H1 (cell line): ENCODE results near the gene EXD3. TPM values are rescaled to one million over a fixed set of nuclear protein-coding genes. Genes with fewer than 3 reads are reported as not detected.

Source experiments
- CTCF ChIA-PET: fragments of 300-600 bp; sonication (Branson Sonifier 250); formaldehyde crosslinking; loops from one replicate; lab custom pipeline; 2021; ENCODE audit not compliant: partially characterized antibody; lab: Charles Lee
- POLR2A ChIA-PET: fragments of 300-600 bp; sonication (Branson Sonifier 250); formaldehyde crosslinking; loops from one replicate; lab custom pipeline; 2021; ENCODE audit warnings: inconsistent platforms; ENCODE audit not compliant: partially characterized antibody; lab: Charles Lee
- DNase-seq, 2 experiments: peaks; one replicate each; pipeline versions ENCODE4 v3.0.0 to v3.0.0-alpha.2; 2010 to 2022; ENCODE audit warnings: low spot score in 2 of 2, low read depth in 1 of 2, mixed read lengths in 1 of 2
- FAIRE-seq: peaks from 2 replicates; lab custom pipeline; 2011; peaks lifted over from hg19 to GRCh38; lab: Jason Lieb, UNC
- H2AFZ ChIP-seq: 2 replicates; pipeline ENCODE4 v1.8.1; 2012; ENCODE audit warnings: low read length, inconsistent platforms
- H2AK5ac ChIP-seq: 2 replicates; pipeline ENCODE4 v1.6.1; 2013; ENCODE audit warnings: low read depth, low read length
- H2BK120ac ChIP-seq: replicated peaks from 2 replicates; pipeline ENCODE3; 2013; ENCODE audit warnings: low read depth, low read length, inconsistent platforms
- H2BK12ac ChIP-seq: 2 replicates; pipeline ENCODE4 v1.6.1; 2013; ENCODE audit warnings: low read depth, low read length
- H2BK15ac ChIP-seq: 2 replicates; pipeline ENCODE4 v1.6.1; 2013; ENCODE audit warnings: low read length
- H2BK20ac ChIP-seq: 2 replicates; pipeline ENCODE4 v1.6.1; 2013; ENCODE audit warnings: low read length
- H2BK5ac ChIP-seq: 2 replicates; pipeline ENCODE4 v1.6.1; 2013; ENCODE audit warnings: low read depth, low read length
- H3K14ac ChIP-seq: 2 replicates; pipeline ENCODE4 v1.6.1; 2013; ENCODE audit warnings: inconsistent platforms; ENCODE audit not compliant: insufficient read length
- H3K18ac ChIP-seq: 2 replicates; pipeline ENCODE4 v1.6.1; 2013; ENCODE audit warnings: low read length; ENCODE audit errors: extremely low read depth
- H3K23ac ChIP-seq: 2 replicates; pipeline ENCODE4 v1.6.1; 2013; ENCODE audit warnings: inconsistent platforms; ENCODE audit not compliant: insufficient read length
- H3K23me2 ChIP-seq: 2 replicates; pipeline ENCODE4 v1.6.1; 2013; ENCODE audit warnings: low read depth, low read length
- H3K27ac ChIP-seq: 2 replicates; pipeline ENCODE4 v1.6.1; 2011; ENCODE audit warnings: low read depth, low read length, inconsistent platforms
- H3K27me3 ChIP-seq, 4 experiments: replicated peaks in 1 of 4; 1 replicate in 1 of 4; 2 replicates in 3 of 4; pipeline versions ENCODE4 v1.6.1 to v1.8.1; 2011 to 2013; ENCODE audit warnings: low read length in 3 of 4, mild to moderate bottlenecking in 3 of 4, inconsistent platforms in 2 of 4, mixed read lengths in 2 of 4, moderate library complexity in 1 of 4; ENCODE audit not compliant: control insufficient read depth in 3 of 4, insufficient read depth in 3 of 4; ENCODE audit errors: extremely low read depth in 1 of 4
- H3K36me3 ChIP-seq, 4 experiments: 2 replicates each; pipeline versions ENCODE4 v1.6.1 to v1.8.1; 2011 to 2013; ENCODE audit warnings: mild to moderate bottlenecking in 4 of 4, low read length in 3 of 4, moderate library complexity in 2 of 4, control low read depth in 1 of 4, inconsistent platforms in 1 of 4; ENCODE audit not compliant: insufficient read depth in 4 of 4, control insufficient read depth in 2 of 4
- H3K4ac ChIP-seq: replicated peaks from 2 replicates; pipeline ENCODE3; 2013; ENCODE audit warnings: low read length, low read depth, mixed read lengths, inconsistent platforms; ENCODE audit not compliant: insufficient read length
- H3K4me1 ChIP-seq, 4 experiments: replicated peaks in 1 of 4; 1 replicate in 1 of 4; 2 replicates in 3 of 4; pipeline versions ENCODE4 v1.6.1 to v1.8.1; 2011 to 2013; ENCODE audit warnings: low read length in 3 of 4, inconsistent platforms in 2 of 4, mixed read lengths in 1 of 4; ENCODE audit not compliant: insufficient read depth in 4 of 4, control insufficient read depth in 3 of 4
- H3K4me2 ChIP-seq, 2 experiments: 2 replicates each; pipeline versions ENCODE4 v1.6.1 to v1.8.1; 2011 to 2013; ENCODE audit warnings: low read depth in 2 of 2, low read length in 2 of 2, control low read depth in 1 of 2, inconsistent platforms in 1 of 2, mild to moderate bottlenecking in 1 of 2; ENCODE audit not compliant: insufficient read depth in 1 of 2
- H3K4me3 ChIP-seq, 4 experiments: fragments of 200-600, 300-600 bp in 1 of 4; sonication (generic), shearing (Covaris generic), sonication (Bioruptor Twin) in 1 of 4; 2 replicates each; pipeline versions ENCODE4 v1.5.1 to v1.8.1; 2011 to 2016; ENCODE audit warnings: low read length in 4 of 4, low read depth in 3 of 4, control low read depth in 2 of 4, inconsistent platforms in 2 of 4, mild to moderate bottlenecking in 2 of 4, mixed read lengths in 1 of 4, moderate library complexity in 1 of 4; ENCODE audit not compliant: insufficient read depth in 2 of 4; ENCODE audit errors: extremely low read depth in 1 of 4
- H3K56ac ChIP-seq: replicated peaks from 2 replicates; pipeline ENCODE3; 2013; ENCODE audit warnings: low read depth, mild to moderate bottlenecking, mixed read lengths, low read length, inconsistent platforms; ENCODE audit not compliant: insufficient read length
- H3K79me1 ChIP-seq: 2 replicates; pipeline ENCODE4 v1.6.1; 2013; ENCODE audit warnings: low read depth, low read length, control low read depth
- H3K79me2 ChIP-seq, 2 experiments: 2 replicates each; pipeline versions ENCODE4 v1.6.1 to v1.8.1; 2012 to 2013; ENCODE audit warnings: low read length in 2 of 2, mild to moderate bottlenecking in 2 of 2, inconsistent platforms in 1 of 2; ENCODE audit not compliant: insufficient read depth in 2 of 2, control insufficient read depth in 1 of 2
- H3K9ac ChIP-seq, 4 experiments: replicated peaks in 1 of 4; 1 replicate in 1 of 4; 2 replicates in 3 of 4; pipeline versions ENCODE4 v1.6.1 to v1.8.1; 2011 to 2013; ENCODE audit warnings: low read depth in 3 of 4, low read length in 3 of 4, control low read depth in 2 of 4, mild to moderate bottlenecking in 2 of 4, moderate library complexity in 2 of 4, inconsistent platforms in 1 of 4; ENCODE audit errors: extremely low read depth in 1 of 4
- H3K9me3 ChIP-seq, 2 experiments: 2 replicates each; pipeline versions ENCODE4 v1.6.1 to v1.8.1; 2012 to 2013; ENCODE audit warnings: mild to moderate bottlenecking in 2 of 2, moderate library complexity in 2 of 2, control low read depth in 1 of 2, inconsistent platforms in 1 of 2, low read depth in 1 of 2, low read length in 1 of 2, mixed read lengths in 1 of 2; ENCODE audit not compliant: insufficient read depth in 2 of 2
- H4K20me1 ChIP-seq, 2 experiments: replicated peaks in 1 of 2; 2 replicates each; pipeline versions ENCODE3 to v1.8.1; 2011 to 2013; ENCODE audit warnings: inconsistent platforms in 2 of 2, low read length in 2 of 2, mild to moderate bottlenecking in 1 of 2; ENCODE audit not compliant: insufficient read depth in 2 of 2, control insufficient read depth in 1 of 2
- H4K5ac ChIP-seq: 2 replicates; pipeline ENCODE4 v1.6.1; 2013; ENCODE audit warnings: low read length, low read depth, mixed read lengths, inconsistent platforms; ENCODE audit not compliant: insufficient read length
- H4K8ac ChIP-seq: 2 replicates; pipeline ENCODE4 v1.8.0; 2013; ENCODE audit warnings: mild to moderate bottlenecking, moderate library complexity, low read length, inconsistent platforms; ENCODE audit not compliant: insufficient read depth; ENCODE audit errors: extremely low read depth
- H4K91ac ChIP-seq: replicated peaks from 2 replicates; pipeline ENCODE3; 2013; ENCODE audit warnings: low read length, mixed read lengths, inconsistent platforms; ENCODE audit not compliant: insufficient read length
- ASH2L ChIP-seq: fragments of 200-600, 300-600 bp; sonication (generic); IDR thresholded peaks from one replicate; pipeline ENCODE4 v1.7.1; 2017; ENCODE audit warnings: low read length
- ATF3 ChIP-seq: IDR thresholded peaks from 2 replicates; pipeline ENCODE4 v1.6.1; 2011; ENCODE audit warnings: low read depth, mild to moderate bottlenecking, low read length; ENCODE audit not compliant: insufficient read depth
- BACH1 ChIP-seq: IDR thresholded peaks from 2 replicates; pipeline ENCODE4 v1.6.1; 2012; ENCODE audit warnings: low read length, improper control_type of control experiment
- BRCA1 ChIP-seq: IDR thresholded peaks from 2 replicates; pipeline ENCODE4 v1.6.1; 2012; ENCODE audit warnings: low read depth, low read length, improper control_type of control experiment
- CTBP2 ChIP-seq: IDR thresholded peaks from 2 replicates; pipeline ENCODE4 v1.7.0; 2011; ENCODE audit warnings: borderline replicate concordance, mild to moderate bottlenecking, moderate library complexity, mixed read lengths, low read length; ENCODE audit not compliant: insufficient read depth, insufficient read length
- MAX ChIP-seq: IDR thresholded peaks from 2 replicates; pipeline ENCODE4 v1.6.1; 2012; ENCODE audit warnings: inconsistent platforms
- POLR2A ChIP-seq, 2 experiments: IDR thresholded peaks; 1 replicate in 1 of 2; 2 replicates in 1 of 2; pipeline ENCODE4 v1.6.1; 2011; ENCODE audit warnings: low read depth in 2 of 2, low read length in 2 of 2, mild to moderate bottlenecking in 2 of 2; ENCODE audit errors: control extremely low read depth in 1 of 2
- RAD21 ChIP-seq, 2 experiments: IDR thresholded peaks in 1 of 2; conservative IDR thresholded peaks in 1 of 2; 2 replicates each; pipeline ENCODE4 v1.6.1; 2011; ENCODE audit warnings: low read depth in 2 of 2, low read length in 2 of 2, improper control_type of control experiment in 1 of 2, inconsistent platforms in 1 of 2, mild to moderate bottlenecking in 1 of 2, moderate library complexity in 1 of 2
- RBBP5 ChIP-seq: IDR thresholded peaks from 2 replicates; pipeline ENCODE4 v1.7.1; 2012; ENCODE audit warnings: low read depth, mild to moderate bottlenecking, inconsistent platforms, low read length, moderate library complexity, borderline replicate concordance
- USF2 ChIP-seq: IDR thresholded peaks from 2 replicates; pipeline ENCODE4 v1.6.1; 2011; ENCODE audit warnings: low read length, improper control_type of control experiment
- WGBS, 2 experiments: shearing (Covaris generic) in 1 of 2; methylation state at CpG; one replicate each; pipeline versions ENCODE4 v1.1.6 to v1.1.7; 2013 to 2015; ENCODE audit warnings: low lambda C conversion rate in 2 of 2, mixed read lengths in 2 of 2, inconsistent platforms in 1 of 2, low coverage in 1 of 2, missing lambda C conversion rate in 1 of 2; ENCODE audit not compliant: insufficient replicate concordance in 2 of 2, insufficient coverage in 1 of 2, insufficient read length in 1 of 2; ENCODE audit errors: extremely low coverage in 1 of 2, missing lambda C conversion rate in 1 of 2; 5-methylcytosine and 5-hydroxymethylcytosine counted together
- polyA plus RNA-seq, 7 experiments: library from polyadenylated mRNA; depleted of rRNA in 3 of 7; stranded (reverse) in 5 of 7; unstranded in 2 of 7; fragments of >200 nt in 5 of 7; fragments of 200-250 nt in 2 of 7; gene quantifications; 1 replicate in 5 of 7; 2 replicates in 1 of 7; 4 replicates in 1 of 7; pipeline versions ENCODE4 v1.2.1 to v1.2.3, GENCODE V29; 2011 to 2013; ENCODE audit warnings: missing spikeins in 2 of 7, mixed read lengths in 2 of 7
- total RNA-seq: library from RNA; stranded (reverse); fragmentation: NEBNext Ultra II Directional; extraction: Animal tissue kit (Norgen Biotek cat#: 25700); gene quantifications from 2 replicates; pipeline ENCODE4 v1.2.1, GENCODE V29; 2021

EXD3 gene
- total and polyA plus RNA-seq, 2 of the 8 experiments (the other 6 are each of a cell fraction or from before 2014, with no cell fraction given), result 7.2 to 9.4 TPM

- H2BK20ac ChIP-seq, result no peak overlapping the region
- H2BK5ac ChIP-seq, result no peak overlapping the region
- H3K79me2 ChIP-seq, result no peaks in the 10 kb centered on the region
- H3K14ac ChIP-seq, result no peak overlapping the region
- no peak overlapping the region for H3K4me2 ChIP-seq
- no peaks in the 10 kb centered on the region for H3K79me1 ChIP-seq
- H3K27me3 ChIP-seq, result no peaks in the 10 kb centered on the region; a peak in 1 of 7 replicates
- no peak overlapping the region for H2BK15ac ChIP-seq
- 91% methylated on average over 28 of the region's 37 CpGs; no CpG with 5 or more reads in 1 of the 2 experiments for WGBS, 2 experiments
- CTCF ChIA-PET, result interaction anchor here (1.2 to 1.5 kb wide), 3 partner anchors 16 to 72 kb away, joined by 3 read pairs; no protein-coding TSS in a partner anchor
- no peaks in the 10 kb centered on the region for H3K23me2 ChIP-seq
- H3K4ac ChIP-seq, result no peak overlapping the region
- POLR2A ChIA-PET, result interaction anchor here (1.5 kb wide), 1 partner anchor 22 kb away, joined by 4 read pairs; the partner anchor contains the start of gene NRARP
- H4K5ac ChIP-seq, result no peak overlapping the region
- no peak overlapping the region for H2BK12ac ChIP-seq
- FAIRE-seq, result no peak
- H3K23ac ChIP-seq, result no peak overlapping the region
- no peak overlapping the region for H3K56ac ChIP-seq
- H4K20me1 ChIP-seq, result no peaks in the 10 kb centered on the region
- no peaks in the 10 kb centered on the region for H3K36me3 ChIP-seq
- no peak overlapping the region for H2AK5ac ChIP-seq
- no peak for DNase-seq
- no peak overlapping the region for H2BK120ac ChIP-seq
- no peak overlapping the region for H2AFZ ChIP-seq
- H3K4me1 ChIP-seq, result peaks cover 0 to 15% (median 5%) of the 10 kb centered on the region in 4 experiments; a peak in 4 of 7 replicates
- H3K27ac ChIP-seq, result no peak overlapping the region
- no peak overlapping the region for H4K8ac ChIP-seq
- H3K18ac ChIP-seq, result peak overlapping the region; percentile 32; the same call in 1 of the 2 replicates
- no peak overlapping the region for H3K4me3 ChIP-seq
- H3K9me3 ChIP-seq, result peaks cover 0 to 5% of the 10 kb centered on the region in 2 experiments; a peak in 1 of 4 replicates
- no peak overlapping the region for H3K9ac ChIP-seq
- H4K91ac ChIP-seq, result no peak overlapping the region
- TF ChIP-seq BACH1, result no peak
- TF ChIP-seq ASH2L, result no peak
- no peak for TF ChIP-seq RAD21 (IDR thresholded peaks at IDR 0.05 in 1 of 2, conservative IDR thresholded peaks at IDR 0.05 in 1 of 2; ENCODE audit: low read depth in 2 of 2, low read length in 2 of 2)
- no peak for TF ChIP-seq BRCA1
- no peak for TF ChIP-seq USF2
- TF ChIP-seq RBBP5, result no peak
- no peak for TF ChIP-seq POLR2A (IDR thresholded peaks at IDR 0.05; ENCODE audit: control extremely low read depth in 1 of 2, low read depth in 2 of 2, low read length in 2 of 2)
- no peak for TF ChIP-seq ATF3
- no peak for TF ChIP-seq MAX
- no peak for TF ChIP-seq CTBP2
Measured at GRCh38 chr9:137323531-137324331, 99.2 kb downstream of the EXD3 start.
